MM.1S (cell line): ENCODE measurements around the gene CFAP206.

ENCODE experiments used
- CTCF ChIP-seq: fragments of 300-600 bp; sonication (generic); IDR thresholded peaks from 2 replicates; pipeline ENCODE4 v1.5.1; 2016; ENCODE audit warnings: antibody characterized with exemption, low read length, mixed read lengths
- EZH2 ChIP-seq: fragments of 300-600 bp; sonication (generic); optimal IDR thresholded peaks from 2 replicates; pipeline ENCODE3; 2017; ENCODE audit warnings: low read depth, mild to moderate bottlenecking, antibody characterized with exemption, low read length, mixed read lengths

DNA sequence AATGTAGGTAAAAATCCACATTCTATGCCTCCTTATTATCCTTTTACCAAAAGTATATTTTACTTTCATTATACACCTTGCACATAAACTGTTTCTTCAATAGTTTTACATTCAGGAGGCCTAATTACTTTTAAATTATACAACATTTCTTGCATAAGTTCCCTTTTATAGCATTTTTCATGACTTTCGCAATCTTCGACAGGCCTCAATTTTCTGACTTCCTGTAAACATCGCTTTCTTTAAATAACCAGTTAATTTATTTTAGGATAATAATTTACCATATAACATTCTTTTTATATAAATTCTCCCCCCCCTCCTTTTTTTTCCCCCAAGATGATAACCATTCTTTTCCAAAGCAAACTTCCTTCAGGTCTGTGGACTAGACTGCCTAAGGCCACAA, 74.2 kb downstream of the CFAP206 start:
- no peak for TF ChIP-seq CTCF
- TF ChIP-seq EZH2: no peak
